Loucy (cell line): Measurements from ENCODE around the gene SRM.

Experiments
- H2AFZ ChIP-seq: fragments of 200-600 bp; sonication (generic); 2 replicates; pipeline ENCODE4 v1.6.0; 2016; ENCODE audit warnings: antibody characterized with exemption, mild to moderate bottlenecking, low read length, moderate library complexity
- H3F3A ChIP-seq: fragments of 200-600 bp; 2 replicates; pipeline ENCODE4 v1.6.0; 2016; ENCODE audit warnings: antibody characterized with exemption, low read depth, mild to moderate bottlenecking
- H3K27me3 ChIP-seq: fragments of 200-600 bp; sonication (generic); 2 replicates; pipeline ENCODE4 v1.6.1; 2014; ENCODE audit warnings: low read length, mild to moderate bottlenecking; ENCODE audit not compliant: insufficient read depth, poor library complexity, severe bottlenecking
- H3K36me3 ChIP-seq: fragments of 200-600 bp; sonication (generic); 2 replicates; pipeline ENCODE4 v1.6.1; 2016; ENCODE audit warnings: low read length; ENCODE audit not compliant: insufficient read depth
- H3K4me1 ChIP-seq: fragments of 200-600 bp; sonication (generic); 2 replicates; pipeline ENCODE4 v1.5.1; 2014; ENCODE audit warnings: low read length, mild to moderate bottlenecking; ENCODE audit not compliant: insufficient read depth, poor library complexity, severe bottlenecking
- H3K4me2 ChIP-seq: fragments of 200-600 bp; sonication (generic); 2 replicates; pipeline ENCODE4 v1.6.0; 2014; ENCODE audit warnings: antibody characterized with exemption, low read length, low read depth, mild to moderate bottlenecking; ENCODE audit not compliant: poor library complexity, severe bottlenecking
- H3K4me3 ChIP-seq: fragments of 200-600 bp; sonication (generic); 2 replicates; pipeline ENCODE4 v1.5.1; 2014; ENCODE audit warnings: low read length, mild to moderate bottlenecking, mixed read lengths; ENCODE audit not compliant: poor library complexity, severe bottlenecking
- H3K79me2 ChIP-seq: fragments of 200-600 bp; sonication (generic); 2 replicates; pipeline ENCODE4 v1.6.1; 2014; ENCODE audit warnings: low read length; ENCODE audit not compliant: insufficient read depth
- H3K9ac ChIP-seq: fragments of 200-600 bp; sonication (generic); 2 replicates; pipeline ENCODE4 v1.6.0; 2014; ENCODE audit warnings: mild to moderate bottlenecking, low read depth, low read length, moderate library complexity; ENCODE audit not compliant: poor library complexity, severe bottlenecking
- H3K9me2 ChIP-seq: fragments of 200-600 bp; sonication (generic); replicated peaks from 2 replicates; pipeline ENCODE4 v1.6.1; 2016; ENCODE audit warnings: low read depth, low read length, mixed read lengths
- H3K9me3 ChIP-seq: fragments of 200-600 bp; sonication (generic); 2 replicates; pipeline ENCODE4 v1.6.1; 2014; ENCODE audit warnings: mild to moderate bottlenecking, antibody characterized with exemption, low read length, low read depth; ENCODE audit not compliant: insufficient read depth
- H4K20me1 ChIP-seq: fragments of 200-600 bp; sonication (generic); 2 replicates; pipeline ENCODE4 v1.6.0; 2014; ENCODE audit warnings: antibody characterized with exemption, low read length, mild to moderate bottlenecking; ENCODE audit not compliant: insufficient read depth, poor library complexity, severe bottlenecking
- EZH2phosphoT487 ChIP-seq: fragments of 200-600 bp; IDR thresholded peaks from 2 replicates; pipeline ENCODE4 v1.6.1; 2018; ENCODE audit warnings: antibody characterized with exemption, mild to moderate bottlenecking, moderate library complexity, borderline replicate concordance
- TF ChIP-seq, protein P1 (sequence below): fragments of 200-600 bp; sonication (generic); conservative IDR thresholded peaks from 2 replicates; pipeline ENCODE4 v1.5.1; 2014; ENCODE audit warnings: mild to moderate bottlenecking, antibody characterized with exemption, low read length

SRM gene

DNA sequence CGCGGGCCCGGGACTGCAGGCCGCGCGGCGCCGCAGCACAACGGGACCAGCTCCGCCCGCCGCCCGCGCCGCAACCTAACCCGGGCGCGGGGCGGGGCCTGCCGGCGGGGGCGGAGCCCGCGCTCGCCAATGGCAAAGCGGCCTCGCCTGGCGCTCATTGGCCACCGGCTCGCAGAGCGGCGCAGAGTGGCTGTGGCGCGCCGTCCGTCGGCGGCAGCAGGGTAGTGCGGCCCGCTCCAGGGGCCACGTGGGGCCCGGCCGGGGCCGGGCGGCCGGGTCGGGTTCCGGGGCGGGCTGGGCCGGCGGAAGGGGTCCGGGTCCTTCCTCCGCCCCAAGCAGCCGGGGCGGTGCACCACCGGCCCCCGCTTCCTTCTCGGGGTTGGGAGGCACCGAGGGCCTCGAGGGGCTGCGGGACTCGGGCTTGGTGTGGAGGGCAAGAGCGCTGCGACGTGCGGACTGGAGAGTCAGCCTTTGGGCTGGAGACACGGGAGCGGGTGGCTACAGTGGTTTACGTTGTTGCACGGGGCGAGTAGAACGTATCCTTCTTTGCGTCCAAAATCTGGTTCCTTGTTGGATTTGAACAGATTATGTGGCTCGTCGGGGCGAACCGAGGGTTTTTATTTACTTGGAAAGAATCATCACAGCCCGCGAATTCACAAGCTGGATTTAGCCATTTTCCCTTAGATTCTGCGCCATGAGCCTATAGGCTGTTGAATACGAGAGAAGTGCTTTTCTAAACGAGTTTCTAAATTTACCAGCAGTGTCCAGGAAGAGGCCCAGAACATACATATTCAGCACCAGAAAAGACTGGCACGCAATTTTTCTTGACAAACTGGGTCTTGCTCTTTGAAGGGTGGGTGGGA lies at the start of gene SRM:
TSS of gene SRM (minus strand) at position 51 of the 863 bp plus-strand sequence. CDS start 75 bp downstream, outside the sequence.
- Histone ChIP-seq H3K36me3 (peaks cover 16% of the 10 kb centered on the region; the same call in 1 of the 2 replicates), H3K79me2 (peaks cover 42% of the 10 kb centered on the region), H3K4me2 (peak within 1 kb of the TSS; percentile 99), H2AFZ (peak within 1 kb of the TSS; percentile 84), H3K4me3 (peak within 1 kb of the TSS; percentile 90), H3K27me3 (no peaks in the 10 kb centered on the region), H3F3A (peaks cover 3% of the 10 kb centered on the region; the same call in 1 of the 2 replicates), H3K9me3 (no peaks in the 10 kb centered on the region), H3K9ac (peak within 1 kb of the TSS; percentile 88), H3K4me1 (peaks cover 26% of the 10 kb centered on the region), H3K9me2 (no peaks in the 10 kb centered on the region), H4K20me1 (peaks cover 16% of the 10 kb centered on the region)
- TF ChIP-seq, protein P1, sequence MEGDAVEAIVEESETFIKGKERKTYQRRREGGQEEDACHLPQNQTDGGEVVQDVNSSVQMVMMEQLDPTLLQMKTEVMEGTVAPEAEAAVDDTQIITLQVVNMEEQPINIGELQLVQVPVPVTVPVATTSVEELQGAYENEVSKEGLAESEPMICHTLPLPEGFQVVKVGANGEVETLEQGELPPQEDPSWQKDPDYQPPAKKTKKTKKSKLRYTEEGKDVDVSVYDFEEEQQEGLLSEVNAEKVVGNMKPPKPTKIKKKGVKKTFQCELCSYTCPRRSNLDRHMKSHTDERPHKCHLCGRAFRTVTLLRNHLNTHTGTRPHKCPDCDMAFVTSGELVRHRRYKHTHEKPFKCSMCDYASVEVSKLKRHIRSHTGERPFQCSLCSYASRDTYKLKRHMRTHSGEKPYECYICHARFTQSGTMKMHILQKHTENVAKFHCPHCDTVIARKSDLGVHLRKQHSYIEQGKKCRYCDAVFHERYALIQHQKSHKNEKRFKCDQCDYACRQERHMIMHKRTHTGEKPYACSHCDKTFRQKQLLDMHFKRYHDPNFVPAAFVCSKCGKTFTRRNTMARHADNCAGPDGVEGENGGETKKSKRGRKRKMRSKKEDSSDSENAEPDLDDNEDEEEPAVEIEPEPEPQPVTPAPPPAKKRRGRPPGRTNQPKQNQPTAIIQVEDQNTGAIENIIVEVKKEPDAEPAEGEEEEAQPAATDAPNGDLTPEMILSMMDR = no peak
- TF ChIP-seq EZH2phosphoT487 = no peak

DNA sequence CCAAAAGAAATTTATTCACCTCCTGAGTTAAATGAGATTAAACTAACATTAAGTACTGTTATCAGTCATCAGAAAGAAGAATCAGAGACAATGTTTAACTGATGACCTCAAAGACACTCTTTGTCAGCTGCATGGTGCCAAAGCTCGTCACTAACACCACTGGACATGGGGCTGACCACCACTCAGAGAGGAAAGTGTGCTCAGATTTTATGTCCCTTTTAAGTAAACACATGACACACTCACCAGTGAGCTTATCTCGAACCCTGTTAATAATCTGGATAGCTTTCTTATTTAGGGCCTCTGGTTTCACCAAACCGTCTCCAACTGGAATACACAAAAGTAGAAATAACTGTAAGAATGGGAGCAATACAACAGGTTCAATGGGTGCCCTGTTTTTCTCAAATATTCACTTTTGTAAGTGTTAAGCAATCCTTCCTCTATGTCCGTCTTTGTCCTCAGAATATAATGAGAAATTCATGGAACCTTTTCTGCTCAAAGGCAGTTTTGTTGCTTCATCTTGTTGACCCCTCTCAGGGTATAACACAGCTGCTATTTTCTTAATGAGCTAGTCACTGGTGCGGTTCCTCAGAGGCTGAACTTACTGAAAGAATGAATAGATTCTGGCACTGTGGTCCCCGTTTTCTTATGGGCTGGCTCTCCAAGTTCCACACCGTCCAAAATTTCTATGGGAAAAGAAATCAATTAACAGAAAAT lies 49.4 kb upstream of the SRM start:
- no peak overlapping the region for H2AFZ ChIP-seq
- no peaks in the 10 kb centered on the region for H3K79me2 ChIP-seq
- no peak for TF ChIP-seq EZH2phosphoT487
- TF ChIP-seq, protein P1 = no peak
- no peaks in the 10 kb centered on the region for H3K9me2 ChIP-seq
- no peaks in the 10 kb centered on the region for H3K27me3 ChIP-seq
- H3K4me2 ChIP-seq = no peak overlapping the region
- H3K9me3 ChIP-seq = no peaks in the 10 kb centered on the region
- no peak overlapping the region for H3K4me3 ChIP-seq
- H3K9ac ChIP-seq = no peak overlapping the region
- H3K4me1 ChIP-seq = no peaks in the 10 kb centered on the region
- no peaks in the 10 kb centered on the region for H3F3A ChIP-seq
- no peaks in the 10 kb centered on the region for H4K20me1 ChIP-seq
- peaks cover 61% of the 10 kb centered on the region; the same call in 1 of the 2 replicates for H3K36me3 ChIP-seq

DNA sequence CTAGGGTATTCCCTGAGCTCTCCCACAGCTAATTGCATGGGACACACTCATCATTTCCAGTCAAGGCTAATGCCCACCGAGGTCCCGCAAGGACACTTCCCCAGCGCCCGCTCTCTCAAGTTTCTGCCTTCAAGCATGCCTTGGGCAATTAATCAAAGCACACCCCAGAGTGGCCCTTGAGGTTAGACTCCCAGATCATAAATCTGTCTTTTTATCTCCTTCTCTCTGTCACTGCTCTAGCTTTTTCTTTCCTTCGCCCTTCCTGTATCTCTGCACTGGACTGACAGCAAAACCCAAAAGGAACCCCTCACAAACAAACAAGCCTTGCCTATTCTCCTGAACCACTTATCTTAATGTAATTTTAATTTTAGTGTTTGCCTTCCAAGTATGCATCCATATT lies 47.8 kb upstream of the SRM start:
- no peaks in the 10 kb centered on the region for H3F3A ChIP-seq
- H2AFZ ChIP-seq = no peak overlapping the region
- no peak overlapping the region for H3K4me2 ChIP-seq
- no peaks in the 10 kb centered on the region for H3K27me3 ChIP-seq
- TF ChIP-seq EZH2phosphoT487 = no peak
- TF ChIP-seq, protein P1 = no peak
- no peaks in the 10 kb centered on the region for H3K9me3 ChIP-seq
- H3K9me2 ChIP-seq = no peaks in the 10 kb centered on the region
- H4K20me1 ChIP-seq = no peaks in the 10 kb centered on the region
- no peak overlapping the region for H3K4me3 ChIP-seq
- H3K4me1 ChIP-seq = no peaks in the 10 kb centered on the region
- no peak overlapping the region for H3K9ac ChIP-seq
- H3K79me2 ChIP-seq = no peaks in the 10 kb centered on the region
- H3K36me3 ChIP-seq = peaks cover 48% of the 10 kb centered on the region; the same call in 1 of the 2 replicates
